Lung microvascular endothelial cell (primary cell): ENCODE measurements around the gene FIGN. TPM values are rescaled to one million over a fixed set of nuclear protein-coding genes. Genes with fewer than 3 reads are reported as not detected.

ENCODE experiments used
- DNase-seq, 2 donors: peaks; one replicate each; pipeline versions ENCODE4 v3.0.0 to v3.0.0-alpha.2; 2010; ENCODE audit warnings: low read depth in 2 of 2
- total RNA-seq: library from RNA; depleted of rRNA; stranded (reverse); fragments of >200 nt; gene quantifications from 2 replicates; pipeline ENCODE4 v1.2.1, GENCODE V29; 2014

FIGN gene
- total RNA-seq, 1 donor from 2014 or later: under 0.01 TPM

DNA sequence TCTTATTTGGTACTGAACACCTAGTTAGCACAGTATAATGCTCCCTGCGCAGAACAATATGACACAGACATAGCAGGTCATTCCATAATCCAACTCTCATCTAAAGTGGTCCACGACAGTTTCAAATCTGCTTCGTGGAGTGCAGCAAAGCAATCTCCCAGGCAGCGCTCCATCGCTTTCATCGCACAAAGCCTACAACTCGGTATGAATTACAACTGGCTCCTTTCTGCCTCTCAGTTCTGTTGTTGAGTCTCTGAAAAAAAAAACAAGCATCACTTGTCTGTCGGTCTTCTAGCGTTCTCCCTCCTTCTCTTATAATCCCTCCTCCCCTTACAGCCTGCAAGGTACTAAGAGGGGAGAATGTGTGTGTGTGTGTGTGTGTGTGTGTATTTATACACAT, 123.5 kb downstream of the FIGN start:
- no peak for DNase-seq

DNA sequence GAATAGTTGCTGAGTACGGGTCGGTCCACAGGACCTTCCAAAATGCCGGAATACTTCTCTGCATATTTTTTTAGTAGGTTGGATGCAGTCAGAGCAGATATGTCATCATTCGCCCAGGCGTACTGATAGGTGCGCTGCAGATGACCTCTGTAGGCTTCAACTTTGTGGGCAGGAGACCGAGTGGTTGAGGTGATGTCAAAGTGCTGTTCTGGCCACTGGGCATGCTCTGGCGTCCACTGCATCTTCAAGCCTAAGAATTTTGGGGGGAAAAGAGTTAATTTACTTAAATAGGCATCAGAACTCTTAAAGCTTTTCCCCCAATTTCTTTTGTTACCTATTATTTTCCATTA, 124.3 kb downstream of the FIGN start:
- no peak for DNase-seq

DNA sequence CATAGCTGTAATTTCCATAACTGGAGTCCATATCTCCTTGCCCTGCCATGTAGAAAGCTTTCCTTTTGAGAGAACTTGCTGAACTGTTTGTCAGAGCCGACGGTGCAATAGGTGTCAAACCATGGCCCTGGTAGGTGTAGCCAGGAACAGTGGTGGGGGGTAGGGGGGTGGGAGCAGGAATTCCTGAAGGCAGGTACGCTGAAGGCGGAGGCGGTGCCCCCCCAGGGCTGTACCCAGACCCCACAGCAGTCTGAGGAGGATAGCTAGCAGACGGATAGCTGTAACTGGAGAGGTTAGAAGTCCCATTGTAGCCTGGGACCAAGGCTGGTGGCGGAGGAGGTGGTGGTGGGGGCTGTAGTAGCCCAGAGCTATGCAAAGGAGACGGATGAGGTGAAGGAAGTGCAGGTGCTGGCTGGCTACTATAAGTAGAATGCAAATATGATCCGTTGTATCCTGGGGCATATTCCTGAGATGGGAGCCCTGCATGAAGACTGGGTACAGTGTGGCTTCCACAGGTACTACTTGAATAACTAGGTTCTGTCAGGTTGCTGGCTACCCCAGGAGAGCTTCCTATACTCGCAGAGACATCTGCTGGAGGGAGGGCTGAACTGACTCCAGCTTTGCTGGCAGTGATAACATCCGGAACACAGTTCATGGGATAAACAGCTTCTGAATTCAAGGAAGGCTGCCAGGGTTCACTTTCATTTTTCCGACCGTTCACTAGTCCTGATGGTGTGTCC, 124.8 kb downstream of the FIGN start:
- DNase-seq: peak; percentile 3 to 48

DNA sequence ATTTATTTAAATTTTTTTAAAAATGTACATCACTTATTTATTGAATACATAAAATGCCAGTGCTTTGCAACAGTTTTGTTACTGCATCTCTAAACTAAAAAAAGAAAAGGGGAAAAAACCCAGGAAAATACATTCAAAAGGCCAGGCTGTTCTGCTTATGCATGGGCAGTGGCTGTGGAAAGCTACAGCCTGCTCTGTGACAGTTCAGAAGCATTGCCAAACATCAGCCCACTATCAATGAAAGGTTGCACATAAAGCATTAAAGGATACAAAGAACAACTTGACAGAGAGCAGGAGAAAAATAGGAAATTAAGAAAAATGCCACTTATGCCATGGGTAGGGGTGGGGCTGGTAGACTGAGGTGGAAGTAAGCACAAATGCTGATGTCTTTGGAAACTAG, 128.2 kb downstream of the FIGN start:
- no peak for DNase-seq

DNA sequence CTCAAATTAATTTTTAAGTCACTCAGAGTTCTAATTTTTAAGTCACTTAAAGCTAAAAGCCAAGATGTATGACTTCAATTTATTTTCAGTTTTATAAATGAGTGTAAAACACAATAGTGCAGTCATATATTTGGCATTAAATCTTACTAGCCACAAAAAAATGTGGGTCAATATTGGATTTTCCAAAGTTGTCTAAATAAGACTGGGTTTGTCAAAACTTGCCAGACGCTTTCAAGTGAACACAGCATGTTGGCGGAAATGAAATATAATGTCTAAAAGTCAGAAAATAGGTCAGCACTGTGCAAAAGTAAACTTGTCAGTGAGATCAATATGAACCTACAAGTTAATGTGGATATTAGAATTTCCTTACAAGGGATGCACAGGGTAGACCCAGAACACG, 128.9 kb downstream of the FIGN start:
- no peak for DNase-seq

DNA sequence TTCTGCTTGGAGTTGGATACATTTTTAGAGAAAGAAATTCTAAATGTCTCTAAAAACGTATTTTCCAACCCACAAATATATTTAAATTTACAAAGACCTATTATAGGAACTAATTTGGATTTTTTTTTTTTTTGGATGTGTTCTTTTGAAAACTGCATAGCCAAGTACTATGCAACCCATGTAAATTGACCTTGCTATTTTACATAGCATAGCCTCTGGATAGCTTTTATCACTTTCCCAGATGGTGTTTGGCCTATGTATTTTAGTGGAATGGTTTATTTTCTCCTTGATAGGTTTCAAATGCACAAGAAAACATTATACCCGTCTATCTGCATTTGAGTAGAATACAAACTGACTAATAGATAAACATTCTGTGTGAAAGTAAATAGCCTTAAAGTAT, 130.0 kb downstream of the FIGN start:
- no peak for DNase-seq

DNA sequence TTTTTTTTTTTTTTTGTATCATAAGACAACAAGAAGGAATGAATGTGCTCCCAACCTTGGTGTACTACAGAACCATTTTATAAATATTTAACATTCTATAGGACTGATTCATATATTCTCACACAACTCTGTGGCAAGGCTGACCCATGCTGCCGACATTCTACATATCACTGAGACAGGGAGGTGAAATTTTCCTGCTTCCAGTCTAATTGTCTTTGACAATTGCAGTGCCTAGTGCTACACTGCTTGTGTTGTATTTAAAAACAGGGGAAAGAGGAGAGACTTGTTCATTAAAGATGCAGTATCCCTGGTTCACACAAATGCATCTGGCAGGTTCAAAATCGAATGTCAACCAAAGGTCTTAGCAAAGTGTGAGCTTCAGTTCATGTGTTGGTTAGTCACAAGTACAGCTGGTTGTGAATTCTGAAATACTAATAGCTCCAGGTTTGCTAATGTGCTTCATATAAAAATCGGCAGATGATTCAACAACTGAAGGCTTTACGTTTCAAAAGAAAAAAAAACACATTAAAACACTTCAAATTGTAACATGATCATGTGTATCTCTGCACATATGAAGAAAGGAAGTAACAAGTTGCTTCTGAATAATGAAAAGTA, 130.8 kb downstream of the FIGN start:
- no peak for DNase-seq

DNA sequence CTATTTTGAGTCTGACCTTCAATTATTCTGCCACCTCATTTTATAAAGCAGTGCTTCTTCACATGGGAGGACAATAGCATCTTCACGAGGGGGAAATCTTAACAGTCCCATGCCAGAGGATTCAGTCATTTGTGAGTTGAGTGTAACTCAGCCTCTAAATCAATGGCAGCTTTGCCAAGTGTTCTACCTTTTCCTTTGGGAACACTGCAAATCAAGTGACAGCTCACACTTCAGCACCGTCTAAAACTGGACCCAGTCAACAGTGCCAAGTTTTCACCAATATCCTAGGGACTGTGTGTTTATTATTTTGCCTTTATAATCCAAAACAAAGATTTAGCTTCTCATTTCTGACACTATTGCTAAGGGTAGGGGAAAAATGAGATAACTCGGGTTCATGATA, 133.6 kb downstream of the FIGN start:
- DNase-seq: no peak

DNA sequence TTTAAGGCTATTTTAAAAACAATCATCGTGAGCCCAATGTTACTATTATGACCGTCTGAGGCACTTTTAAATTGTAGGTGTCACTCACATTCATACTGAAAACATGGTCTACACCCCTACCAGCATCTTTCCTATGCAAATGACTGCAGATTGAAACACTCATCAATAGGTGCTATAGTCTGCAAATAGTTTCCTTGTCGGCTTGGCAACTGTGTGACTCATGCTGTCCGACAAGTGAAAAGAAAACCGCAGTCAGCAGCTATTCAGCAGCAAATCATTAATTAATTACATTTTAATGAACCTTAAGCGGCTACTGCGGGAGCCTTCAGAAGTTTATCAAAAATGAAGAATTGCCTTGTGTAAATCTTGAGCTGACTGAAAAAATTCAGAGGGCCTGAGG, 134.4 kb downstream of the FIGN start:
- peak in 1 of 2 donors; percentile 8 for DNase-seq

DNA sequence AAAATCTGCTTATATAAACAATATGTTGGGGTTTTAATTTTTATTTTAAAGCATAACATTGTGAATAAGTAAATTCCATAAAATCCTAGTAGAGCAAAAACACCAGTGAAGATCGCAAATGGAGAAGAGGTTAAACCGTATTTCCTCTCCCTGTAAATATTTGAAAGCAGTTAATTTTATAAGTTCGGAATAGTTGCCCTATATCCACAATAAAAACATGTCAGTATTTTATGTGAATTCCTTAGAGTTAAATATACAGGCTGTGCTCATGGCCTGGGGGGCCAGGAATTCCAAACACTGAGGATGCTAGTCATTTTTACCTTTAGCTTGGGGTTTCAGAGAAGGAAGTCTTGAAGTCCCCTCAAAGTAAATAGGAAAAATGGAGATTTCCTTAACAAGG, 135.0 kb downstream of the FIGN start:
- DNase-seq: no peak

DNA sequence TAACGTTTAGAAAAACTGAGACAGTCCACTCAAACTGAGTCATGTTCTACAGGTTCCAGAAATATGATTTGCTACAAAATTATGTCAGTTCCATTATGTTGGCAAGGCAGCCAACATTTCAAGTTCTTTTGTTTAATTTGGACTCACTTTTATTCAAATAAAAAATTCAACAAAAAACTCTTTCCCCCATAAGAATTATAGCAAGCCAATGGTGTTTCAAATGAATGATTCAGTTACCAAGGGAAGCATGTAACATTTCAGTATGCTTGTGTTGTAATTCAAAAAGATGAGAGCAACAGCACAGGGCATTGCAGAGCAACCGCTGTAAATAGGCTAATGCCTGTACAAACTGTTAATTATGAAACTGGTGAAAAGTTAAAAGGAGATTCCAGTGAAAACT, 140.8 kb downstream of the FIGN start:
- no peak for DNase-seq

DNA sequence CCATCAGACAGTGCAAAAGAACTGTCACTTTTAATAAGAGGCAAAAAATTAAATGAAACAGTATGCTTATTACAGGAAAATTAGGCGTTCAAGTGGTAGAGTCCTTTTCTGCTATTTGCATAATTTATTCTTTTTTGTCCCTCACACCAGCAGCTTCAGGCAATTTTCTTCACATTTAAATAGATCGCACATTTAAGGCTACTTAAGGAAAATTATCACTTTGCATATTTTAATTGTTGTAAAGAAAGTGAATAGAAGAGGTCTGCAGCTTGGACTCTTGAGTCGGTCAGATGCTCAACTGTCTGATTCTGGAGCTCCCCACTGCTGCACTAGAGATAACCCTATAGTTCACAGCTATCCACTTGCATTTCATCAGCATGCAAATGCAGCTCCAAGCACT, 141.3 kb downstream of the FIGN start:
- no peak for DNase-seq

DNA sequence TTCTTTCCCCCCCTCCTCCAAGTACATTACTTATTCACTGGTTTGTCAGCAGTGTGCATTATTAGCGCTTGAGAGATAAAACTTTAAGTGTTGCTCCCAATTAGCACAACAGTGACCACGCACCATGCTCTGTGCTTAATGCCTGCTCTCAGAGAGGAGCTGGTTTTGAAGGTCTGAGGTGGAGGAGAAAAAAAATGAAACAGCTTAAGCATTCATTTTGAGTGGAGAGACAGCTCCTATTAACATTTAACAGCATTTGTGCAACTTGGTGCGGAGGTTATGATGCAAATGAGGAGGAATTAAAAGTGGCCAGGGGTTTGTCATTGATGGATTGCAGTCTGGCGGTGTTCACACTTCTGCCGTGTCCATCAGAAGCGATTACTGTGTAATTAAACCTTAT, 141.8 kb downstream of the FIGN start:
- no peak for DNase-seq

DNA sequence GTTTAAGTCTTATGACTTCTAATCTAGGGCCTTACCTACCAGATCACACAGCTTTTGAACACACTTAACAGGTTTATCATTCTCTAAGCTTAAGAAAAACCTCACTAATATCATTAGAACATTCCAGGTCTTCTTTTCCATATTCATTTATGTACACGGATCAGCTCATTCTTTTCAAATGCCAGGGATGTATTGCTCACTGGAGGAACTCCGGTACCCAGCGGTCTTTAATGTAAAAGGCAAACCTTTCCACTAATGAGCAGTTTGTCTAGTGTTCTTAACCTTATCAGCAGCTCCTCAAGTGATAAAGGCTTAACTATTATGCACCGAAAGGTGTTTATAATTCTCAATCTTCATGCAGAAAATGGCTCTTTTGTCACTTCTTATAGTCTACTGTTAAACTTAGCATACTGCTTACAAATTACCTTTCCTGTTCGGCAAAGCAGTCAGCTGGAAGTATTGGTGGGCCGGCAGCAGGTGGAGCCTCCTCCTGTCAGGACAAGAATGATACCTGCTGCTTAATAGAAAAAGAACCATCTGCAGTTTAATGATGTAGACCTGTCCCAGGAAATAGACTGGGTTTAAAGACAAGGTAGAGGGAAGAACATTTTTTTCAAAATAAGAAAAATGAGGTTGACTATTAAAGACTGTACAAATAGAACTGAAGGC, 142.7 kb downstream of the FIGN start:
- DNase-seq: no peak

DNA sequence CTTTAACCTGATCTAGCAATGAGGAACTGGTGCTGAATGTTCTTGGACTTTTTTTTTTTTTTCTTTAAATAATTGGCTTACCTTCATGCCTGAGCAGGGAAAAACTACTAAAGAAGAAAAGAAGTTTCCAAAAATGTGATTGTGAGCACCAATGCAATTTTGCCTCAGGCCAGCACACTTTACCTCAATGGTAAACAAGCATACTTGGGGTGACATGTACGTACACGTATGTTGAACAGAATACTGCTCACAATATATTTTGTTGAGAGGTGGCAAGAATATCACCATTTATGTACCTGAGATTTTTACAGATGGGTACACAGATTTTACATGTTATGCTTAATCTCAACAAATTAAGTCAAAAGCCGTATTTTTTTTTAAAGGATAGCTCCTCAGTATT, 144.3 kb downstream of the FIGN start:
- no peak for DNase-seq

DNA sequence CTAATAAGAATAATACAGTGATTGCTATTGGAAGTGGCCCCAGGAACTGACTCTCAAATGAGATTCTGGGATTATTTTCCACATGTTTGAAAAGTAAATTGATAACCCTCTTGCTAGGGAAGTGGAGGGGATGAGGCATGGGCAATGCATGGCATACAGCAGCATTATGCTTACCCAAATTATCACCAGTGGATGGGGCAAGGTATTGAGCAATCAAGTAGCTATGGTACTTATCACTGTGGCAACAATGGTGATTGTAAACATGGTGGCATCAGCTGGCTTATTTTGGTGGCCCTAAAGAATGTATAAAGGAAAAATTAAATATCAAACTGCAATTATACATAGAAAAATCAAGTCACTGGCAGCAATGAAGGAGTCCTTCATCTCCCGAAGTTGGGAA, 155.1 kb downstream of the FIGN start:
- no peak for DNase-seq

DNA sequence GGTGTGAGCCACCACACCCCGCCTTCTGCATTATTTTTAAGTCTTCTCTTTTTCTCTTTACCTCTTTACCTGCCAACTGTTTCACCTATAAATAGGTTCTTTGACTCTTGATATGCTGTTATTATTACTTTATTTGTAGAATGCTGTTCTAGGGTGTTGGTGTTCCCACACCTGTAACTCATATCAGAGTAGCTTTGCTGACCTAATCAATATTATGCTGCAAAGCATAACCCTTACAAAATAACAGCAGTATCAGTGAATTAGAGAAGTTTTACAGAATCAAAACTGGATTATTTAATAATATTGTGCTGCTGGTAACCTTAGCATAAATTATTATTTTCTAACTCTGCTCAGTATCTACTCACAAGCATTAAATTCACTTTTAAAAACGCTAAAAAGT, 161.5 kb downstream of the FIGN start:
- DNase-seq: no peak

DNA sequence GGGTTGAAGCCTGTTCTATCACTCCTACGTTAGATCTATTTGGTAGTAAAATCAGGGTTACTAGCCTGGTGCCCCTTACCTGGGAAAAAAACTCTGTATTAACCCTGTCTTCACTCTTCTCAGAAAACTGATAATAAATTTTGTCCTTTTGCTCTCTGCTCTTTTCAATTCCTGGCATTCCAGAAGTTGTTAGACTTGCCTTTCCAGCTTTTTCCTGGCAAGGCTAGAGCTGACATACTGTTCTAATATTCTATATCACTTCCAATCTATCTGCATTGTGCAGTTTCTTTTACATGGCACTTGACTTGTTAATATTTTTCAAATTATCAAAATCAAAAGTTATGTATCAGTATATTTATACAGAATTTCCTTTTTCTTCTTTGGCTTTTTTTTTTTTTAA, 162.2 kb downstream of the FIGN start:
- no peak for DNase-seq

DNA sequence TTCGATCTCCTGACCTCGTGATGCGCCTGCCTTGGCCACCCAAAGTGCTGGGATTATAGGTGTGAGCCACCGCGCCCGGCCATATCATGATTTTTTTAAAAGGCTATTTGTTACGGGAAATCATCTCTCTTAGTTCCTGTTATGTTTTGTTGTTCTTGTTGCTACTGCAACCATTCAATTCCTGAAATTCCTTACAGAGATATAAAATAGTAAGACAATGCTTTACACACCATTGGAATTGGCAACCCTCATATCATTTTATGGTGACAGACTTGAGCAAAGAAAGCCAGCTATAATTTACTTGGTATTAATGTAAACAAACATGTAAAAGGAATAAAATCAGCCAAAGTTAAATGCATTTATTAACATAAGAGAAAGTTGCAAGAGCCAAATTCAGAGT, 163.0 kb downstream of the FIGN start:
- DNase-seq: no peak

DNA sequence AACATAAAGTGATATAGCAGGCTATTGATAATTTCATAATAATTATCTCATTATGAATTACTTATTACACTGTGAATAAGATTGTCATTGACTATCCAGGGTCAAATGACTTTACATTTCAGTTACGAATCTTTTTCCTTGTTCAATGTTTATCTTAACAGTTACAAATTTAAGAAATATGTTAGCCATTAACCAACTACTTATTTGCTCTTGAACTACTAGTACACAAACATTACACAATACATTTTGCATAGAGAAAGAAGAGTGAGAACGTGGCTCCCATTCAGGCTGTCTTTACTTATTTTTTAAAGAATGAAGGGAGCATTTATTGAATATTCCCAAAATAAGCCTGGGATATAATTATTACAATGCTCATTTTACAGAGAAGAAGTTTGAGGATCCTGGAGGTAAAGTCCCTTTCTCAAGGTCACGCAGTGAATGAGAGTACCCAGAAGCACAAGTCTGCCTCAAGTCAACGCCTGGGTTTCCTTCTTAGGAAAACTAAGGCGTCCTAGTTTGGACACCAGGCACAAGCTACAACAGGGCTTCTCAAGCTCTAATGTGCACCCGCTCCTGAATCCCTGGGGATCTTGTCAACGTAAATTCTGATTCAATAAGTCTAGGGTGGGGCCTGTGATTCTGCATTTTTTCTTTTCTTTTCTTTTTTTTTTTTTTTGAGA, 164.2 kb downstream of the FIGN start:
- no peak for DNase-seq

DNA sequence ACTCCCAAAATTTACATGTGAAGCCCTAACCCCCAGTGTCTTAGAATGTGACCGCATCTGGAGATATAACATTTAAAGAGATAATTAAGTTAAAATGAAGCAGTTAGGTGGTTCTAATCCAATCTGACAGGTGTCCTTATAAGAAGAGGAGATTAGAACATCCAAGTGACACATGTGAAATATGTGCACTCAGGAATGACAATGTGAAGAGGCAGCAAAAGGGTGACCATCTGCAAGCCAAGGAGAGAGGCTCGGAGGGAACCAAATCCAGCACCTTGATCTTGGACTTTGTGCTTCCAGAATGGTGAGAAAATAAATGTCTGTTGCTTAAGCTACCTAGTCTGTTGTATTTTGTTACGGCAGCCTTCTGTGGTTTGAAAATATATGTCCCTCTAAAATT, 165.4 kb downstream of the FIGN start:
- no peak for DNase-seq

DNA sequence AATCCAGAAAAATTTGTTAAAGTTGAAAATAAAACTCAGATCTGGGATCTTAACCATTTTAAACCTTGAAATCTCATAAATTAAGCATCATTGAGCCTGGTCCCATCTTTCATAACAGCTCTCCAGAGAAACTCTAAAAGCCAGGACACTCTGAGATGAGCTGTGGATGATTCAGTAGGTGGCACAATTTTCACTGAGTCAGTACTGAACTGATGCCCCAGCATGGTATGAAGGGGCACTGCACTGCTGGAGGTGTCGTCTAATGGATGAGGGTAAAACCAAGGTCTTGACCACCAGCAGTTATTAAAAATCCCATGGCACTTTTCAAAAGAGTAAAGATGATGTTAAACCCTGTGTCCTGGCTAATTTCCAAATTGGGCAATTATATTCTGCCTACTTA, 170.6 kb downstream of the FIGN start:
- DNase-seq: no peak

DNA sequence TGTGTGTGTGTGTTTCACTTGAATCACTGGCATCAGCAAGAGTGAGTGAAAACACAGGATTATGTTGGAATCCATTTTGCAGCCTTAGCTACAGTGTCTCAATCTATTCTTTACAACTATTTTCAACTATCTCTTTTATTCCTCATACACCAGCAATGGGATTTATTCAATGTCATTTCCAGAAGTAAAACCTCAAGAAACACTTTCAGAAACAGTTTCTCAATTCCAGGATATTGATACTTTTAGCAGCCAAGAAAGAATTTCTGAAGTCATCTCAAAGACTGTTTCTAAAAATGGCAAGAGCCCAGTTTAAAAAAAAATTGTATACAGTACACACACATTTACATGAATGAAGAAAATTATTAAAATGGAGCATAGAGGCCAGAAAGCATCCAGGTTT, 171.6 kb downstream of the FIGN start:
- no peak for DNase-seq
